B cell (primary cell): ENCODE data around the gene NF2. TPM values are rescaled to one million over a fixed set of nuclear protein-coding genes. Genes with fewer than 3 reads are reported as not detected.

Experiments used
- ATAC-seq: fragments of 200-7000 bp; cut with Tn5 transposase; one replicate; pipeline ENCODE4 v1.10.0; 2021; ENCODE audit warnings: low read depth, mild to moderate bottlenecking, moderate number of reproducible peaks, moderate library complexity
- CTCF ChIA-PET: fragments of 350-600 bp; sonication (Branson Sonifier 250); formaldehyde crosslinking; loops from one replicate; lab custom pipeline; 2021; ENCODE audit warnings: antibody characterized with exemption, inconsistent platforms; lab: Charles Lee
- POLR2A ChIA-PET: fragments of 350-600 bp; sonication (Branson Sonifier 250); formaldehyde crosslinking; loops from one replicate; lab custom pipeline; 2021; ENCODE audit warnings: antibody characterized with exemption; lab: Charles Lee
- DNase-seq: peaks from one replicate; pipeline ENCODE4 v3.0.0; 2013
- H2AFZ ChIP-seq: 2 replicates; pipeline ENCODE4 v1.6.1; 2012; ENCODE audit warnings: mild to moderate bottlenecking, low read depth, low read length; ENCODE audit not compliant: insufficient read depth, poor library complexity, severe bottlenecking
- H3K27ac ChIP-seq, 2 donors: 1 replicate in 1 of 2; 2 replicates in 1 of 2; pipeline ENCODE4 v1.5.1; 2012 to 2013; ENCODE audit warnings: low read length in 2 of 2, mild to moderate bottlenecking in 2 of 2, moderate library complexity in 1 of 2
- H3K27me3 ChIP-seq, 4 experiments: fragments of 200-600 bp in 1 of 4; sonication (generic) in 1 of 4; replicated peaks in 1 of 4; 1 replicate in 2 of 4; 2 replicates in 2 of 4; pipeline versions ENCODE4 v1.6.1 to v1.7.0; 2013 to 2016; ENCODE audit warnings: low read length in 3 of 4, mild to moderate bottlenecking in 2 of 4, mixed read lengths in 1 of 4, moderate library complexity in 1 of 4; ENCODE audit not compliant: insufficient read depth in 4 of 4, control insufficient read depth in 3 of 4; ENCODE audit errors: control extremely low read depth in 1 of 4
- H3K36me3 ChIP-seq, 2 experiments: replicated peaks in 1 of 2; 1 replicate in 1 of 2; 2 replicates in 1 of 2; pipeline versions ENCODE4 v1.6.1 to v1.7.1; 2013; ENCODE audit warnings: low read length in 1 of 2; ENCODE audit not compliant: insufficient read depth in 2 of 2, control insufficient read depth in 1 of 2; ENCODE audit errors: control extremely low read depth in 1 of 2, extremely low read depth in 1 of 2
- H3K4me1 ChIP-seq, 2 donors: fragments of 200-600 bp in 1 of 2; sonication (generic) in 1 of 2; 1 replicate in 1 of 2; 2 replicates in 1 of 2; pipeline versions ENCODE4 v1.5.1 to v1.6.1; 2013 to 2017; ENCODE audit warnings: low read length in 2 of 2; ENCODE audit not compliant: control insufficient read depth in 2 of 2, insufficient read depth in 2 of 2
- H3K4me2 ChIP-seq: replicated peaks from 2 replicates; pipeline ENCODE3; 2012; ENCODE audit warnings: mild to moderate bottlenecking, low read depth, low read length; ENCODE audit not compliant: poor library complexity, severe bottlenecking
- H3K4me3 ChIP-seq, 5 experiments: fragments of 200-600 bp in 1 of 5; sonication (generic) in 1 of 5; 1 replicate in 3 of 5; 2 replicates in 2 of 5; pipeline versions ENCODE4 v1.5.1 to v1.7.0; 2011 to 2016; ENCODE audit warnings: low read length in 4 of 5, mild to moderate bottlenecking in 4 of 5, low read depth in 2 of 5, control low read depth in 1 of 5, moderate library complexity in 1 of 5; ENCODE audit not compliant: insufficient read depth in 1 of 5; ENCODE audit errors: control extremely low read depth in 1 of 5, extremely low read depth in 1 of 5
- H3K79me2 ChIP-seq: fragments of 200-600 bp; sonication (generic); one replicate; pipeline ENCODE4 v1.6.0; 2016; ENCODE audit warnings: low read length; ENCODE audit not compliant: control insufficient read depth, insufficient read depth
- H3K9ac ChIP-seq: fragments of 200-600 bp; sonication (generic); 2 replicates; pipeline ENCODE4 v1.6.1; 2017; ENCODE audit warnings: mild to moderate bottlenecking, low read length, moderate library complexity
- H3K9me3 ChIP-seq, 3 donors: one replicate each; pipeline versions ENCODE4 v1.6.1 to v1.7.1; 2013; ENCODE audit warnings: low read length in 2 of 3; ENCODE audit not compliant: control insufficient read depth in 2 of 3, insufficient read depth in 1 of 3; ENCODE audit errors: control extremely low read depth in 1 of 3
- H4K20me1 ChIP-seq: 2 replicates; pipeline ENCODE4 v1.6.0; 2012; ENCODE audit warnings: mild to moderate bottlenecking, low read length; ENCODE audit not compliant: insufficient read depth, control insufficient read depth, poor library complexity, severe bottlenecking
- H3K27ac Mint-ChIP-seq: one replicate; pipeline ENCODE4 v1.8.0; 2021; ENCODE audit warnings: mixed read lengths
- H3K27me3 Mint-ChIP-seq: one replicate; pipeline ENCODE4 v1.8.0; 2021; ENCODE audit warnings: mixed read lengths
- H3K4me1 Mint-ChIP-seq: one replicate; pipeline ENCODE4 v1.8.0; 2021; ENCODE audit warnings: mixed read lengths
- H3K4me3 Mint-ChIP-seq: one replicate; pipeline ENCODE4 v1.8.0; 2021; ENCODE audit warnings: mixed read lengths
- H3K9me3 Mint-ChIP-seq: one replicate; pipeline ENCODE4 v1.8.0; 2022; ENCODE audit warnings: mixed read lengths; ENCODE audit not compliant: insufficient read depth
- CTCF ChIP-seq: fragments of 200-600 bp; IDR thresholded peaks from one replicate; pipeline ENCODE4 v1.8.0; 2022; ENCODE audit warnings: antibody characterized with exemption, mild to moderate bottlenecking
- EZH2 ChIP-seq: IDR thresholded peaks from 2 replicates; pipeline ENCODE4 v1.6.1; 2012; ENCODE audit warnings: borderline replicate concordance, low read depth, mild to moderate bottlenecking, moderate library complexity, low read length; ENCODE audit not compliant: insufficient read depth, poor library complexity, severe bottlenecking
- WGBS: methylation state at CpG from one replicate; pipeline ENCODE4 v1.1.5; 2013; ENCODE audit warnings: missing lambda C conversion rate; ENCODE audit not compliant: insufficient coverage; 5-methylcytosine and 5-hydroxymethylcytosine counted together
- intact Hi-C: fragments of 100-400 bp; cut with micrococcal nuclease; formaldehyde crosslinking; loops from one replicate; pipeline ENCODE4 v1.10.0; 2022
- polyA plus RNA-seq: library from polyadenylated mRNA; depleted of rRNA; stranded (reverse); fragments of >200 nt; gene quantifications from 2 replicates; pipeline ENCODE4 v1.2.3, GENCODE V29; 2012
- total RNA-seq, 2 donors: library from RNA; stranded (reverse); fragments of 120-200 nt in 1 of 2; gene quantifications; 1 replicate in 1 of 2; 2 replicates in 1 of 2; pipeline versions ENCODE4 v1.2.3 to v1.2.4, GENCODE V29; 2013 to 2022

NF2 gene
- total and polyA plus RNA-seq, 2 donors (not counting 1 experiment from before 2014, with no cell fraction given), result 9.4 to 26.6 TPM

- ChIA-PET POLR2A (no interaction called here), CTCF (interaction anchor here (0.7 to 3.1 kb wide), 3 partner anchors 14 to 244 kb away, joined by 3 to 11 read pairs (median 6); no protein-coding TSS in a partner anchor)
- Histone ChIP-seq H3K9me3 (no peaks in the 10 kb centered on the region), H2AFZ (no peak overlapping the region), H3K4me1 (peaks cover 26 to 27% of the 10 kb centered on the region in 2 donors), H3K4me3 (no peak overlapping the region), H3K79me2 (peaks cover 56% of the 10 kb centered on the region), H3K27me3 (no peaks in the 10 kb centered on the region), H3K4me2 (peak overlapping the region; percentile 40), H4K20me1 (peaks cover 13% of the 10 kb centered on the region), H3K9ac (no peak overlapping the region), H3K27ac (peak overlapping the region in 1 of 2 donors; percentile 64), H3K36me3 (no peaks in the 10 kb centered on the region)
- Mint-ChIP-seq H3K4me1 (peaks cover 64% of the 10 kb centered on the region), H3K27ac (peak overlapping the region; percentile 66), H3K4me3 (peak overlapping the region; percentile 11), H3K9me3 (no peaks in the 10 kb centered on the region), H3K27me3 (no peaks in the 10 kb centered on the region)
- intact Hi-C loops, result no loop called here
- no peak for DNase-seq
- WGBS, result 100% methylated on average over 1 of the region's 5 CpGs
- TF ChIP-seq CTCF, result no peak
- no peak for TF ChIP-seq EZH2
- peak; percentile 21 for ATAC-seq
Measured at GRCh38 chr22:29621761-29622526, 18.5 kb downstream of the NF2 start.

- Mint-ChIP-seq H3K9me3 (no peaks in the 10 kb centered on the region), H3K27me3 (no peaks in the 10 kb centered on the region), H3K4me3 (peak overlapping the region; percentile 0), H3K27ac (peak overlapping the region; percentile 32), H3K4me1 (peaks cover 56% of the 10 kb centered on the region)
- no peak for ATAC-seq
- TF ChIP-seq EZH2 (no peak), CTCF (no peak)
- Histone ChIP-seq H3K36me3 (no peaks in the 10 kb centered on the region), H3K27me3 (no peaks in the 10 kb centered on the region), H3K9ac (peak overlapping the region; percentile 32), H3K9me3 (no peaks in the 10 kb centered on the region), H3K27ac (peak overlapping the region in 1 of 2 donors; percentile 62), H3K4me3 (no peak overlapping the region), H4K20me1 (peaks cover 19% of the 10 kb centered on the region), H3K4me2 (no peak overlapping the region), H3K79me2 (peaks cover 65% of the 10 kb centered on the region), H2AFZ (no peak overlapping the region), H3K4me1 (peaks cover 26 to 27% of the 10 kb centered on the region in 2 donors)
- intact Hi-C loops, result no loop called here
- DNase-seq, result no peak
- CTCF ChIA-PET, result interaction anchor here (1.0 to 3.1 kb wide), 5 partner anchors 11 to 466 kb away, joined by 3 to 11 read pairs (median 3); no protein-coding TSS in a partner anchor
- WGBS, result 93% methylated on average over 6 of the region's 6 CpGs
- POLR2A ChIA-PET, result no interaction called here
Measured at GRCh38 chr22:29623059-29623458, 19.6 kb downstream of the NF2 start.
